ENCODE results near the gene USP37.

Gene USP37

DNA sequence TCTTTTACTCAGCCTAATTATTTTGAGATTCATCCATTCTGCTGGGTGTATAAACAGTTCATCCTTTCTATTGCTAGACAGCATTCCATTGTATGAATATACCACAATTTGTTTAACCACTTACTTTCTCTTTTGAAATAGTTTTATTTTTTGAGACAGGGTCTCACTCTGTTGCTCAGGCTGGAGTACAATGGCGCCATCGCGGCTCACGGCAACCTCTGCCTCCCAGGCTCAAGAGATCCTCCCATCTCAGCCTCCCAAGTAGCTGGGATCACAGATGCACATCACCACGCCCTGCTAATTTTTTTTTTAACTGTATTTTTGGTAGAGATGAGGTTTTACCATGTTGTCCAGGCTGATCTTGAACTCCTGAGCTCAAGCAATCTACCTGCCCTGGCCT, 54.5 kb downstream of the USP37 start:
- Histone ChIP-seq H2BK5ac (ENCODE audit: low read depth, low read length, poor library complexity, severe bottlenecking) (no peak overlapping the region), H4K91ac (ENCODE audit: low read length) (no peak overlapping the region), H3K4me1 (ENCODE audit: control insufficient read depth, insufficient read depth, low read depth, low read length) (peaks cover 3% of the 10 kb centered on the region), H2AK5ac (ENCODE audit: low read length, severe bottlenecking) (no peak overlapping the region), H3K4me2 (ENCODE audit: low read length, poor library complexity, severe bottlenecking) (no peak overlapping the region), H3K27me3 (ENCODE audit: control insufficient read depth in 1 of 2, insufficient read depth in 1 of 2, low read length in 2 of 2) (no peaks in the 10 kb centered on the region), H2BK15ac (ENCODE audit: low read depth, poor library complexity, severe bottlenecking) (no peak overlapping the region), H2BK120ac (ENCODE audit: low read depth, low read length) (no peak overlapping the region), H3K9me3 (ENCODE audit: control insufficient read depth, low read length) (no peaks in the 10 kb centered on the region), H3K79me1 (replicated peaks; ENCODE audit: low read length, poor library complexity, severe bottlenecking) (peaks cover 11% of the 10 kb centered on the region), H3K4me3 (ENCODE audit: insufficient read depth in 1 of 2, low read depth in 1 of 2, low read length in 2 of 2) (no peak overlapping the region), H3K23ac (ENCODE audit: low read length in 2 of 2) (no peak overlapping the region), H3K4ac (ENCODE audit: low read depth in 1 of 2, low read length in 2 of 2) (no peak overlapping the region), H3K27ac (ENCODE audit: low read length, poor library complexity, severe bottlenecking) (no peak overlapping the region), H2AFZ (ENCODE audit: low read depth, low read length) (no peak overlapping the region), H3K36me3 (ENCODE audit: control insufficient read depth in 1 of 2, insufficient read depth in 2 of 2, low read depth in 1 of 2, low read length in 2 of 2) (peaks cover 0 to 8% of the 10 kb centered on the region in 2 experiments), H3K9ac (ENCODE audit: low read length) (no peak overlapping the region), H4K8ac (ENCODE audit: low read length) (peak overlapping the region; percentile 54), H3K18ac (ENCODE audit: low read depth in 1 of 2, low read length in 2 of 2) (no peak overlapping the region), H3K14ac (ENCODE audit: low read length in 2 of 2) (no peak overlapping the region), H2BK12ac (ENCODE audit: low read length in 2 of 2) (no peak overlapping the region)
- no peak for DNase-seq
- WGBS = 100% methylated on average over 5 of the region's 5 CpGs

DNA sequence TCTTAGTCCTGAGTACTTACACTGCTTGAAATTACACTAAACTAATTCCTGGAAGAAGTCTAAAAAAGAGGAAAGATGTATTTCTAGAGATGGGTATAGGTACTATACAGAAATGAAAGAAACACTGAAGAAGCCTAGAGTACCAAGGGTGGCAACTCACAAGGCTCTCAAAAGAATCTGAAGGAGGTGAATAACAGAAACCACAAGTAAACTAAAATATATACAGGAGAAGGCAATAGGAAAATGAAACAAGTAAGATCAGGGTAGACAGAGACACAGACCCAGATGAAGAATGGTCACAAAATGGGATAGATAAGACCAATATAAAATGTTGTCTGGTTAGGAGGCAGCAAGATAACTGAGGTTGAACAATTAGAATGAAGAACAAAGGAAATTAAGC, 59.9 kb downstream of the USP37 start:
- no peak for DNase-seq
- H2BK12ac ChIP-seq (ENCODE audit: low read length in 2 of 2) = no peak overlapping the region
- no peak overlapping the region for H2BK15ac ChIP-seq (ENCODE audit: low read depth, poor library complexity, severe bottlenecking)
- no peak overlapping the region for H3K27ac ChIP-seq (ENCODE audit: low read length, poor library complexity, severe bottlenecking)
- no peak overlapping the region for H3K4me3 ChIP-seq (ENCODE audit: insufficient read depth in 1 of 2, low read depth in 1 of 2, low read length in 2 of 2)
- no peak overlapping the region for H3K4ac ChIP-seq (ENCODE audit: low read depth in 1 of 2, low read length in 2 of 2)
- H4K91ac ChIP-seq (ENCODE audit: low read length) = no peak overlapping the region
- no peak overlapping the region for H4K8ac ChIP-seq (ENCODE audit: low read length)
- no peak overlapping the region for H3K4me2 ChIP-seq (ENCODE audit: low read length, poor library complexity, severe bottlenecking)
- H3K18ac ChIP-seq (ENCODE audit: low read depth in 1 of 2, low read length in 2 of 2) = no peak overlapping the region
- no peak overlapping the region for H2BK120ac ChIP-seq (ENCODE audit: low read depth, low read length)
- H3K27me3 ChIP-seq (ENCODE audit: control insufficient read depth in 1 of 2, insufficient read depth in 1 of 2, low read length in 2 of 2) = no peaks in the 10 kb centered on the region
- no peak overlapping the region for H3K23ac ChIP-seq (ENCODE audit: low read length in 2 of 2)
- H2BK5ac ChIP-seq (ENCODE audit: low read depth, low read length, poor library complexity, severe bottlenecking) = no peak overlapping the region
- H2AK5ac ChIP-seq (ENCODE audit: low read length, severe bottlenecking) = no peak overlapping the region
- H3K79me1 ChIP-seq (replicated peaks; ENCODE audit: low read length, poor library complexity, severe bottlenecking) = peaks cover 11% of the 10 kb centered on the region
- no peaks in the 10 kb centered on the region for H3K9me3 ChIP-seq (ENCODE audit: control insufficient read depth, low read length)
- H3K36me3 ChIP-seq (ENCODE audit: control insufficient read depth in 1 of 2, insufficient read depth in 2 of 2, low read depth in 1 of 2, low read length in 2 of 2) = peaks cover 2 to 23% of the 10 kb centered on the region in 2 experiments
- no peak overlapping the region for H3K9ac ChIP-seq (ENCODE audit: low read length)
- no peak overlapping the region for H3K14ac ChIP-seq (ENCODE audit: low read length in 2 of 2)
- H3K4me1 ChIP-seq (ENCODE audit: control insufficient read depth, insufficient read depth, low read depth, low read length) = peaks cover 2% of the 10 kb centered on the region
- no peak overlapping the region for H2AFZ ChIP-seq (ENCODE audit: low read depth, low read length)

DNA sequence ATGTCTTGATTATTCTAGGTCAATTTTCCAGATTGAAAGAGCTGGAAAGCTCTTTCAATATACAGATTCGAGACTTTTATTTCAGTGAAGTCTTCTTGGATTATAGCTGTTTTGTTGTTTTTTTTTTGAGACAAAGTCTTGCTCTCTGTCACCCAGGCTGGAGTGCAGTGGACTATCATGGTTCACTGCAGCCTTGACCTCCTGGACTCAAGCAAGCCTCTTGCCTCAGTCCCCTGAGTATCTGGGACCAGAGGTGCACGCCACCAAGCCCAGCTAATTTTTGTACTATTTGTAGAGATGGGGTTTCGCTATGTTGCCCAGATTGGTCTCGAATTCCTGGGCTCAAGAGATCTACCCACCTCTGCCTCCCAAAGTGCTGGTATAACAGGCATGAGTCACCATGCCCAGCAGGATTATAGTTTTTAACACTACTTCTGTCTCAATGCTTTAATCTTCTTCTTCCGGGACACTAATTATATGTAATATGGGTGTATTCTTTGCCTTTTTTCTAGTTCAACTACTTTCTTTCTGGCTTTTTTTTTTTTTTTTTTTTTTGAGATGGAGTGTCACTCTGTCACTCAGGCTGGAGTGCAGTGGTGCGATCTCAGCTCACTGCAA, 62.3 kb downstream of the USP37 start:
- Histone ChIP-seq H3K79me1 (replicated peaks; ENCODE audit: low read length, poor library complexity, severe bottlenecking) (peaks cover 6% of the 10 kb centered on the region), H2BK5ac (ENCODE audit: low read depth, low read length, poor library complexity, severe bottlenecking) (no peak overlapping the region), H3K23ac (ENCODE audit: low read length in 2 of 2) (no peak overlapping the region), H2AFZ (ENCODE audit: low read depth, low read length) (no peak overlapping the region), H3K9ac (ENCODE audit: low read length) (no peak overlapping the region), H2AK5ac (ENCODE audit: low read length, severe bottlenecking) (no peak overlapping the region), H3K4me1 (ENCODE audit: control insufficient read depth, insufficient read depth, low read depth, low read length) (peaks cover 2% of the 10 kb centered on the region), H3K4me2 (ENCODE audit: low read length, poor library complexity, severe bottlenecking) (no peak overlapping the region), H4K8ac (ENCODE audit: low read length) (no peak overlapping the region), H3K27me3 (ENCODE audit: control insufficient read depth in 1 of 2, insufficient read depth in 1 of 2, low read length in 2 of 2) (no peaks in the 10 kb centered on the region), H4K91ac (ENCODE audit: low read length) (no peak overlapping the region), H3K4me3 (ENCODE audit: insufficient read depth in 1 of 2, low read depth in 1 of 2, low read length in 2 of 2) (no peak overlapping the region), H3K27ac (ENCODE audit: low read length, poor library complexity, severe bottlenecking) (no peak overlapping the region), H3K4ac (ENCODE audit: low read depth in 1 of 2, low read length in 2 of 2) (no peak overlapping the region), H2BK120ac (ENCODE audit: low read depth, low read length) (no peak overlapping the region), H3K18ac (ENCODE audit: low read depth in 1 of 2, low read length in 2 of 2) (no peak overlapping the region), H3K9me3 (ENCODE audit: control insufficient read depth, low read length) (no peaks in the 10 kb centered on the region), H3K36me3 (ENCODE audit: control insufficient read depth in 1 of 2, insufficient read depth in 2 of 2, low read depth in 1 of 2, low read length in 2 of 2) (peaks cover 4 to 23% of the 10 kb centered on the region in 2 experiments), H2BK15ac (ENCODE audit: low read depth, poor library complexity, severe bottlenecking) (no peak overlapping the region), H2BK12ac (ENCODE audit: low read length in 2 of 2) (no peak overlapping the region), H3K14ac (ENCODE audit: low read length in 2 of 2) (no peak overlapping the region)
- 98% methylated on average over 4 of the region's 6 CpGs for WGBS
- no peak for DNase-seq

DNA sequence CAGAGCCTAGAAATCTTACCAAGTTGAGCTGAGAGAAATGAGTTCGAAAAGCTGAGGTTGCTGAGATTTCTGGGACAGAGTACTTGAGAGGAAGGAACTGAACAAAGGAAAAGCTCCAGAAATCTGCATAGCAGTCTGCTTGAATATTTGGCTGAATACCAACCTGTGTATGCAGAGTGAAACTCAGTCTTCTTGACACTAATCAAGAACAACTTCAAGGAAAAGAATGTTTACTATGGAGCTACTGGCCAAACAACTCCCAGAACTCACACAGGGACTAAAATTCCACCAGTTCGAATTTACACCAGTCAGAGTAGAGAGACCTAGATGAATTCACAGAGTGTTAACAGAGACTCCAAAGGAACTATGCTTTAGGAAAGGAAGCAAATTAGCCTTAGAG, 66.5 kb downstream of the USP37 start:
- DNase-seq = peak; percentile 31
- H3K14ac ChIP-seq (ENCODE audit: low read length in 2 of 2) = no peak overlapping the region
- H3K4ac ChIP-seq (ENCODE audit: low read depth in 1 of 2, low read length in 2 of 2) = no peak overlapping the region
- H2BK15ac ChIP-seq (ENCODE audit: low read depth, poor library complexity, severe bottlenecking) = no peak overlapping the region
- H3K79me1 ChIP-seq (replicated peaks; ENCODE audit: low read length, poor library complexity, severe bottlenecking) = peaks cover 7% of the 10 kb centered on the region
- H3K18ac ChIP-seq (ENCODE audit: low read depth in 1 of 2, low read length in 2 of 2) = no peak overlapping the region
- peak overlapping the region; percentile 37 for H3K9ac ChIP-seq (ENCODE audit: low read length)
- no peak overlapping the region for H2BK12ac ChIP-seq (ENCODE audit: low read length in 2 of 2)
- H4K8ac ChIP-seq (ENCODE audit: low read length) = no peak overlapping the region
- no peak overlapping the region for H3K4me2 ChIP-seq (ENCODE audit: low read length, poor library complexity, severe bottlenecking)
- no peak overlapping the region for H2BK5ac ChIP-seq (ENCODE audit: low read depth, low read length, poor library complexity, severe bottlenecking)
- peaks cover 8 to 14% of the 10 kb centered on the region in 2 experiments for H3K36me3 ChIP-seq (ENCODE audit: control insufficient read depth in 1 of 2, insufficient read depth in 2 of 2, low read depth in 1 of 2, low read length in 2 of 2)
- WGBS = 100% methylated on average over 1 of the region's 2 CpGs
- H3K23ac ChIP-seq (ENCODE audit: low read length in 2 of 2) = no peak overlapping the region
- H3K4me3 ChIP-seq (ENCODE audit: insufficient read depth in 1 of 2, low read depth in 1 of 2, low read length in 2 of 2) = no peak overlapping the region
- no peak overlapping the region for H3K27ac ChIP-seq (ENCODE audit: low read length, poor library complexity, severe bottlenecking)
- no peak overlapping the region for H2AK5ac ChIP-seq (ENCODE audit: low read length, severe bottlenecking)
- no peak overlapping the region for H2BK120ac ChIP-seq (ENCODE audit: low read depth, low read length)
- H3K4me1 ChIP-seq (ENCODE audit: control insufficient read depth, insufficient read depth, low read depth, low read length) = peaks cover 2% of the 10 kb centered on the region
- H3K27me3 ChIP-seq (ENCODE audit: control insufficient read depth in 1 of 2, insufficient read depth in 1 of 2, low read length in 2 of 2) = no peaks in the 10 kb centered on the region
- no peak overlapping the region for H2AFZ ChIP-seq (ENCODE audit: low read depth, low read length)
- no peak overlapping the region for H4K91ac ChIP-seq (ENCODE audit: low read length)
- H3K9me3 ChIP-seq (ENCODE audit: control insufficient read depth, low read length) = no peaks in the 10 kb centered on the region

All from mesenchymal stem cell (in vitro differentiated cells and primary cell).